Right lobe of liver (tissue), 6 donors: ENCODE data around the gene CERS6. TPM values are rescaled to one million over a fixed set of nuclear protein-coding genes. Genes with fewer than 3 reads are reported as not detected.
"Not testable (repeated sequence)": the region's sequence is repeated elsewhere in the genome, so short reads cannot be mapped to it uniquely, and the experiment has no call there.

Source experiments
- ATAC-seq, 4 donors: fragments of 200-7000 bp; cut with Tn5 transposase; one replicate each; pipeline ENCODE4 v1.9.1; 2020; ENCODE audit warnings: mild to moderate bottlenecking in 4 of 4, moderate library complexity in 4 of 4
- DNase-seq, 3 donors: peaks; one replicate each; pipeline ENCODE4 v3.0.0-alpha.2; 2020
- H3K27ac ChIP-seq, 3 donors: fragments of 200-600 bp; one replicate each; pipeline ENCODE4 v1.8.0; 2022
- H3K27me3 ChIP-seq, 2 donors: fragments of 200-600 bp; one replicate each; pipeline ENCODE4 v1.8.0; 2022
- H3K36me3 ChIP-seq, 4 donors: fragments of 200-600 bp; sonication (generic) in 1 of 4; one replicate each; pipeline versions ENCODE4 v1.5.1 to v1.8.0; 2017 to 2022; ENCODE audit warnings: control low read depth in 1 of 4
- H3K4me1 ChIP-seq, 4 donors: fragments of 200-600 bp; sonication (generic) in 1 of 4; one replicate each; pipeline versions ENCODE4 v1.5.1 to v1.8.0; 2017 to 2022; ENCODE audit warnings: control low read depth in 1 of 4
- H3K4me3 ChIP-seq, 3 donors: fragments of 200-600 bp; one replicate each; pipeline ENCODE4 v1.8.0; 2022
- H3K9me3 ChIP-seq, 4 donors: fragments of 200-600 bp; sonication (generic) in 1 of 4; one replicate each; pipeline versions ENCODE4 v1.5.1 to v1.8.0; 2017 to 2022; ENCODE audit warnings: control low read depth in 1 of 4
- CTCF ChIP-seq, 4 donors: fragments of 200-600 bp in 3 of 4; fragments of 450-650 bp in 1 of 4; IDR thresholded peaks; one replicate each; pipeline versions ENCODE4 v1.5.1 to v1.8.0; 2016 to 2022; ENCODE audit warnings: antibody characterized with exemption in 4 of 4, mild to moderate bottlenecking in 2 of 4
- POLR2A ChIP-seq: fragments of 450-650 bp; IDR thresholded peaks from one replicate; pipeline ENCODE4 v1.6.1; 2017; ENCODE audit warnings: antibody characterized with exemption, mild to moderate bottlenecking
- WGBS: methylation state at CpG from one replicate; pipeline ENCODE4 v1.1.6; 2018; ENCODE audit warnings: low coverage, low lambda C conversion rate; ENCODE audit not compliant: insufficient coverage; ENCODE audit errors: missing lambda C conversion rate; 5-methylcytosine and 5-hydroxymethylcytosine counted together
- intact Hi-C, 2 donors: fragments of 100-400 bp; cut with DNase I; formaldehyde crosslinking; loops; one replicate each; pipeline versions ENCODE4 v1.11.2 to v1.14.1; 2022
- total RNA-seq, 6 experiments: library from RNA; depleted of rRNA in 2 of 6; stranded (reverse); fragments of >200 nt in 2 of 6; fragmentation: NEBNext Ultra II Directional in 3 of 6; extraction: Animal tissue kit (Norgen Biotek cat#: 25700) in 3 of 6; gene quantifications; one replicate each; pipeline versions ENCODE4 v1.1.0 to v1.2.4, GENCODE V29; 2016 to 2023
- donor health status: DM: no; HTN: yes; CAD: no.
- donor health status: DM: no; HTN: no; CAD: no.
- donor health status: DM: no; HTN: no; CAD: no.
- donor health status: DM: no; HTN: yes; CAD: no.
- donor health status: DM: no; HTN: yes; CAD: no.

The CERS6 gene
- total RNA-seq, 6 experiments from 2014 or later: 10.4 to 30.1 (median 15.6) TPM

GRCh38 chr2:168790226-168790902, 334.3 kb downstream of the CERS6 start:
- H3K4me3 ChIP-seq: no peak overlapping the region
- no peak for TF ChIP-seq CTCF (IDR thresholded peaks at IDR 0.05)
- no peak for TF ChIP-seq POLR2A
- DNase-seq (no peak), ATAC-seq (peak; percentile 50 to 73 (median 71))
- no peak overlapping the region for H3K27ac ChIP-seq
- no peaks in the 10 kb centered on the region for H3K27me3 ChIP-seq
- no peaks in the 10 kb centered on the region for H3K36me3 ChIP-seq
- intact Hi-C loops: no loop called here
- WGBS: 52% methylated on average over 5 of the region's 5 CpGs
- H3K9me3 ChIP-seq: no peaks in the 10 kb centered on the region
- no peaks in the 10 kb centered on the region for H3K4me1 ChIP-seq

- H3K27ac ChIP-seq, H3K27me3 ChIP-seq, H3K36me3 ChIP-seq, ATAC-seq, H3K4me3 ChIP-seq, intact Hi-C loops, H3K9me3 ChIP-seq, H3K4me1 ChIP-seq, DNase-seq: not testable (repeated sequence)
- WGBS: 95% methylated on average over 2 of the region's 2 CpGs
These were observed 335.1 kb downstream of the CERS6 start for GRCh38 chr2:168791140-168791539.

DNA sequence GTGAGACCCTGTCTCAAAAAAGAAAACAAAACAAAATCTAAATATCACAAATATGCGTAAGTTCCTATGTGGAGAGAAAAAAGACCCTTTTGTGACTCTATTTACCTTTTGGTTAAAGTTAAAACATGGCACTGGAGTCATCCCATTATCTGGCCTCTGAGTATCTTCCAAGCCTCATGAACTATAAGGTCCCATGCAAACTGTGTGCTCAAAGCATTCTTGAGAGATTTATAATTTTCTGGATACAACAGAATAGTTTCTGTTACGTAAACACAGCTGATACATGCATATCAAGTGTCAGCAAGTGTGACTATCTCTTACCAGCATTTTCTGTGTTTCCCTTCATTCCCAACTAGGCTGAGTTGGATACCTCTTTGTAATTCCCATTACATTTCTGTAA, 337.5 kb downstream of the CERS6 start:
- WGBS: 50% methylated on average over 2 of the region's 2 CpGs
- ATAC-seq: no peak

DNA sequence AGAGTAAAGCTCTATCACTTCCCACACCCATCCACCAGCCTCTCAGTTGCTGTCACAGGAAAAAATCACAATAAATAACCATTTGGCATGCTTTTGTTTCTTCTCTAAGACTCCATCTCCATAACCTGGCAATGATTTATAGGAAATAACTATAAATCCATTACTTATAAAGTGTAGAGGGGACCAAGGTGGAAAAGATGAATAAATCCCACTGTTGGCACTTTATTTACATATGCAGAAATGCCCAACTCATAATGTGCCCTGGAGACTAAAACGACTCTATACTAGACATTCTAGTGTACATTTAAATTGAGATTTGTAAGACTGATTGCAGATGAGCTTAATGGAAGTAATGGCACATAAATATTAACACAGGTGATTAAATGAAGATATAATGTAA, 338.9 kb downstream of the CERS6 start:
- intact Hi-C loops: no loop called here

More for the DNA sequence above, 337.5 kb downstream of the CERS6 start:
- Histone ChIP-seq H3K27me3 (no peaks in the 10 kb centered on the region), H3K27ac (no peak overlapping the region), H3K36me3 (no peaks in the 10 kb centered on the region), H3K4me3 (no peak overlapping the region), H3K9me3 (no peaks in the 10 kb centered on the region), H3K4me1 (no peaks in the 10 kb centered on the region)
- intact Hi-C loops: no loop called here
- TF ChIP-seq CTCF (IDR thresholded peaks at IDR 0.05): no peak
- no peak for DNase-seq

More for the DNA sequence above, 338.9 kb downstream of the CERS6 start:
- H3K36me3 ChIP-seq: no peaks in the 10 kb centered on the region
- DNase-seq: no peak
- H3K4me1 ChIP-seq: no peaks in the 10 kb centered on the region
- H3K27me3 ChIP-seq: no peaks in the 10 kb centered on the region
- no peak overlapping the region for H3K4me3 ChIP-seq
- WGBS: 56% methylated on average over 1 of the region's 1 CpG
- TF ChIP-seq CTCF (IDR thresholded peaks at IDR 0.05) (no peak), POLR2A (no peak)
- no peak for ATAC-seq
- no peaks in the 10 kb centered on the region for H3K9me3 ChIP-seq
- no peak overlapping the region for H3K27ac ChIP-seq
